ENCODE data around the gene ANKRD39.
"Not testable (repeated sequence)": the region's sequence is repeated elsewhere in the genome, so short reads cannot be mapped to it uniquely, and the experiment has no call there.

Gene ANKRD39

DNA sequence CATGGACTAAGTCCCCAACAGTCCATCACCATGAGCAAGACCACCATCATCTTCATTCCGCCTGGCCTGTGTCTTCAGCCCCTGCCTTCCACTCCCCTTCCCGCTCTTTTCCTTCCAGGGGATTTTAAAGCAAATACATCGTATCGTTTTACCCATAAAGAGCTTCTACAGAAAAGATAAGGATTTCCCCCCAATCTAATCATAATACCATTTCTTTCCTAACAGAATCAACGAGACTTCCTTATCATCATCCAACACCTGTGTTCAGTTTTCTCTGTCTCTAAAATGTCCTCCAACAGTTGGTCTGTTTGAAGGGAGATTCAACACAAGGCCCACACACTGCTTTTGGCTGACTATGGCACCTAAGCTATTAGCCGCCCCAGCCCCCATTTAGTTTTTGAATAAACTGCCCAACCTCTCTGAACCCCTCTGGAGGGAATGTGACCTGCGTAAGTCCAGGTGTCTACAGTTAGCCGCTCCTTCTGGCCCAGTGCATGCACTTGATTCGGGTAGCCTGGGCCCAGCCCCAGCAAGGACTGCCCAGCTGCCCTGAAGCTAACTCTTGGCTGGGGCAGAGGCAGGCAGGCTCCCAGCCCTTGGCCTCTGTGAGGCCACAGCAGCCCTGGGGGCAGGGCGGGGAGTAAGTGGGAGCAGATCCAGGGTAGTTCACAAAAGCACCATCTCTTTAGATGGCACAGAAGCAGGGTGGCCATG, 37.4 kb upstream of the ANKRD39 start:
- Histone ChIP-seq H3K4me3 (ENCODE audit: low read length in 2 of 2) (no peak overlapping the region), H3K9me3 (ENCODE audit: control insufficient read depth in 2 of 2, low read length in 2 of 2) (no peaks in the 10 kb centered on the region), H3K9ac (ENCODE audit: low read length in 2 of 2) (peak overlapping the region in 1 of 2 donors; percentile 47), H3K4me1 (ENCODE audit: control insufficient read depth, insufficient read depth, low read length) (peaks cover 41% of the 10 kb centered on the region), H3K36me3 (ENCODE audit: control insufficient read depth in 2 of 2, insufficient read depth in 2 of 2, low read length in 2 of 2) (no peaks in the 10 kb centered on the region), H3K27ac (ENCODE audit: low read length) (peak overlapping the region; percentile 69), H3K27me3 (ENCODE audit: control insufficient read depth in 1 of 2, insufficient read depth in 2 of 2, low read length in 2 of 2) (no peaks in the 10 kb centered on the region)

DNA sequence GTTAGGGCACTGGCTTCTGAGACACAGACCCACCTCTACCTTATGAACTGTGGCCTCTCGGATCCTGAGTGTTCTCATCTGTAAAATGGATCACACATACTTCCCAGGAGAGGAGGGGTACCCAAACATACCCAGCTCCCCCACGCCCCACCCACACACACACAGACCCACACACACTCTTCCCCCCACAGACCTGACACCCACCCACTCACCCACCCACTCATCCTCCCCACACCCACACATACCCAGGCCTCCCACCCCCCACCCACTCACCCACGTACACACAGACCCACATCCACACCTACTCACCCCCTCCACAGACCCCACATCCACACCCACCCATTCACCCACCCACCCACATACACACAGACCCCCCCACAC, 36.3 kb upstream of the ANKRD39 start:
- H3K4me3 ChIP-seq (ENCODE audit: low read length in 2 of 2) = no peak overlapping the region
- no peaks in the 10 kb centered on the region for H3K9me3 ChIP-seq (ENCODE audit: control insufficient read depth in 2 of 2, low read length in 2 of 2)
- H3K4me1 ChIP-seq (ENCODE audit: control insufficient read depth, insufficient read depth, low read length) = peaks cover 38% of the 10 kb centered on the region
- H3K27me3 ChIP-seq (ENCODE audit: control insufficient read depth in 1 of 2, insufficient read depth in 2 of 2, low read length in 2 of 2) = no peaks in the 10 kb centered on the region
- no peak overlapping the region for H3K27ac ChIP-seq (ENCODE audit: low read length)
- no peak overlapping the region for H3K9ac ChIP-seq (ENCODE audit: low read length in 2 of 2)
- H3K36me3 ChIP-seq (ENCODE audit: control insufficient read depth in 2 of 2, insufficient read depth in 2 of 2, low read length in 2 of 2) = no peaks in the 10 kb centered on the region

DNA sequence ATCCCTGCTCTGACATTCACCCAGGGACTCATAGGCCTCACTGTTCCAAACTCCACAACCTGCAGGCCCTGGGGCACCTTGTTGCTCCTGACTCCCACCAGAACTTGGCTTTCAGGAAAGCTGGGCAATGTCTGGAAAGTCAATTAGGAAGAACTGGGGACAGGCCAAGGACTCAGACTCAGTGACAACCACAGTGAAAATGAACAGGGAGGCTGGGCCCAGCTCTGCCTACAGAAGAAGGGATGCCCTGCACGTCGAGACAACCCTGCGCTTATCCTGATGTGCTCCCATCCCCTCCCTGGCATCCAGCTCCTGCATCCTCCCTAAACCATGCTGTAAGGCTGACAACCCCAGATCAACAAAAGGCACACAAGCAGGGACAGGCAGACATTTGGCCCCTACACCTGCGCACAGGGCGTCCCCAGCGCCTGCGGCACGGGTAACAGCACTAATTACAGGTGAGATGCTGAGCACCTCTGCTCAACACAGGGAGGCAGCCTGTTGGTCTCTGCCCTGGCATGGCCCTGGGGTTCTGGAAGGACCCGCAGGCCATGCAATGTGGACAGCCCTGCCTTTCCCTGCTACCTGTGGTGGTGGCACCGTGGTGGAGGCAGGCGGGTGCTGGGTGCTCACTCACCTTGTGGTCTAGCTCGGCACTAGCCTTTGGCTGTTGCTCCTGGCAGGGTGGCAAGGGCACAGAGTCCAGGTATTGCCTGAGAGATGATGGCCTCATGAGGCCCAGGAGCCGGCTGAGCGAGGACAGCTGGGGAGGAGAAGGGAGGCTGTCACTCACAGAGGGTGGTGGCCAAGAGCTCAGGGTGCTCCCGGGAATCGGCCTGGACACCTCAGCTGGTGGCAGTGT, 35.7 kb upstream of the ANKRD39 start:
- no peak overlapping the region for H3K9ac ChIP-seq (ENCODE audit: low read length in 2 of 2)
- H3K27me3 ChIP-seq (ENCODE audit: control insufficient read depth in 1 of 2, insufficient read depth in 2 of 2, low read length in 2 of 2) = no peaks in the 10 kb centered on the region
- peaks cover 38% of the 10 kb centered on the region for H3K4me1 ChIP-seq (ENCODE audit: control insufficient read depth, insufficient read depth, low read length)
- H3K27ac ChIP-seq (ENCODE audit: low read length) = no peak overlapping the region
- no peak overlapping the region for H3K4me3 ChIP-seq (ENCODE audit: low read length in 2 of 2)
- no peaks in the 10 kb centered on the region for H3K9me3 ChIP-seq (ENCODE audit: control insufficient read depth in 2 of 2, low read length in 2 of 2)
- H3K36me3 ChIP-seq (ENCODE audit: control insufficient read depth in 2 of 2, insufficient read depth in 2 of 2, low read length in 2 of 2) = no peaks in the 10 kb centered on the region

DNA sequence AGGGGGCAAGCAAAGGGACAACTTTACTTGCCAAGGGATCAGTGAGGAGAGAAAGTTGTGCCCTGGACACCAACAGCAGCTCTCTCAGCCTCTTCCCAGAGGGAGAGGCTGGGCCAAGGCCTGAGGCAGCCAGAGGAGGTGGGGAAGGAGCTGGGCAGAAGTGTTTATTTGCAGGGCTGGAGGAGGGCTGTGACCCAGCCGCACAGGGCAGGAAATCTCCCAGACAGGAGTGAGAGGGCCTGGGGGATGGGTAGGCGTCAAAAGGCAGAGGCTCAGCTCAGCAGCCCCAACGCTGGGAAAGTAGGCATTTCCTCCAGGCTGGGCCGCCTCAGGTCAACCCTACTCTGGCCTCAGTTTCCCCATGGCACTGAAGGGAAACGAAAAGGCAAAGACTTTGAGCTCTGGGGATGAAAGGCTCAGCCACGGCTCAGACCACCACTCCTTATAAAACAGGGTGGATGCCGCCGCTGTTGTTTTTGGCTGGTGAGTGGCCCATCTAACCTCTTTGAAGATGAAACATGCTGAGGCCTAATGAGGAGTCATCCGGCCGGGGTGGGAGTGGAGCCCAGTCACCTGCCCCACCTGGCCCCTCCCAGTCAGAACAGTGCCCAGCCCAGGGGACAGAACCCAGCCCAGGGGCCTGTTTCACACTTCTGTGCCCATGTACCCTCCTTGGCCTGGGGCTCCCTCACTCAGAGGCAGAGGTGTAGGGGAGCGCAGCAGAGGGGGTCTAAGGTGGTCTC, 33.9 kb upstream of the ANKRD39 start:
- Histone ChIP-seq H3K4me3 (ENCODE audit: low read length in 2 of 2) (no peak overlapping the region), H3K9me3 (ENCODE audit: control insufficient read depth in 2 of 2, low read length in 2 of 2) (no peaks in the 10 kb centered on the region), H3K9ac (ENCODE audit: low read length in 2 of 2) (peak overlapping the region in 1 of 2 donors; percentile 42), H3K4me1 (ENCODE audit: control insufficient read depth, insufficient read depth, low read length) (peaks cover 52% of the 10 kb centered on the region), H3K27me3 (ENCODE audit: control insufficient read depth in 1 of 2, insufficient read depth in 2 of 2, low read length in 2 of 2) (no peaks in the 10 kb centered on the region), H3K36me3 (ENCODE audit: control insufficient read depth in 2 of 2, insufficient read depth in 2 of 2, low read length in 2 of 2) (no peaks in the 10 kb centered on the region), H3K27ac (ENCODE audit: low read length) (no peak overlapping the region)

DNA sequence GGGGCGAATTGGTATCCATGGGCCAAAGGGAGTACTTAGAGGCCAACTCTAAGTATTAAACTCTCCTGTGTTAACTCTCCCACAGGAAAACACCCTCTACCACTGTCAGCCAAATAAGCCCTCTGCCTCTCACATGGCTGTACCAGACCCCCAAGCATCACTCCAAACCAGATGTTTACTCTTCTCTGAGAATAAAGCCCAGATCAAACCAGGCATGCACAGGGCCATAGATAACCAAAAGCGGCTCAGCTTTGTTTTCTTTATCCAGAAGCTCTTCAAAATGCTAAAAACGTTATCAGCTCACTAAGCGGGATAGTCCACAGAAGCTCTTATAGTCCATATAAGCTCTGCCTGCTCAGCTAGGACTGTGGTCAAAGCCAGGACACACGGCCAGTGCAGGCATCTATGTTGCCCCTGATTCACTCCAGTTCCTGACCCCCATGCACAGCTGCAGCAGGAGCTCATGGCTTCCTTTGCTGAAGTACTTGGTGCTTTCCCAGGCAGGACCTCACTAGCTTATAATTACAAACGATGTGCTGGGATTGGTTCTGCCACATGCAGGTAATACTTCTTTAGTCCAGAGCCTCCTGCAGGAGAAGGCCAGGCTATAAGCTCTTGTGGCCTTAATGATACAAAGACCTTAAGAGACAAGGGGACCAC, 33.0 kb upstream of the ANKRD39 start:
- H3K4me1 ChIP-seq (ENCODE audit: control insufficient read depth, insufficient read depth, low read length) = peaks cover 51% of the 10 kb centered on the region
- no peaks in the 10 kb centered on the region for H3K27me3 ChIP-seq (ENCODE audit: control insufficient read depth in 1 of 2, insufficient read depth in 2 of 2, low read length in 2 of 2)
- no peak overlapping the region for H3K27ac ChIP-seq (ENCODE audit: low read length)
- no peaks in the 10 kb centered on the region for H3K36me3 ChIP-seq (ENCODE audit: control insufficient read depth in 2 of 2, insufficient read depth in 2 of 2, low read length in 2 of 2)
- no peaks in the 10 kb centered on the region for H3K9me3 ChIP-seq (ENCODE audit: control insufficient read depth in 2 of 2, low read length in 2 of 2)
- H3K4me3 ChIP-seq (ENCODE audit: low read length in 2 of 2) = no peak overlapping the region
- H3K9ac ChIP-seq (ENCODE audit: low read length in 2 of 2) = no peak overlapping the region

DNA sequence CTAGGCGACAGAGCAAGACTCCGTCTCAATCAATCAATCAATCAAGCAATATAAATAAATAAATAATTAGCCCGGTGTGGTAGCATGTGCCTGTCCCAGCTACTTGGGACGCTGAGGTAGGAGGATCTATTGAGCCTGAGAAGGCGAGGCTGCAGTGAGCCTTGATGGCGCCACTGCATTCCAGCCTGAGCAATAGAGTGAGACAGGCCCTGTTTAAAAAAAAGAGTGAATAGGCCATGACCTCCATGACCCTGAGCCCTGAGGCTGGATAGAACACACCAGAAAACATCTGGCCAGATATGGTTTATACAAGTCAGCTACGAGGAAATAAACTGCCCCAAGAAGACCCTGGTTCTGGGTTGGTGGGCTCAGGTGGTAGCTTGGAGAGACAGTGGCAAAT, 32.4 kb upstream of the ANKRD39 start:
- no peak overlapping the region for H3K9ac ChIP-seq (ENCODE audit: low read length in 2 of 2)
- H3K36me3 ChIP-seq (ENCODE audit: control insufficient read depth in 2 of 2, insufficient read depth in 2 of 2, low read length in 2 of 2) = no peaks in the 10 kb centered on the region
- no peak overlapping the region for H3K4me3 ChIP-seq (ENCODE audit: low read length in 2 of 2)
- H3K27ac ChIP-seq (ENCODE audit: low read length) = no peak overlapping the region
- no peaks in the 10 kb centered on the region for H3K9me3 ChIP-seq (ENCODE audit: control insufficient read depth in 2 of 2, low read length in 2 of 2)
- H3K27me3 ChIP-seq (ENCODE audit: control insufficient read depth in 1 of 2, insufficient read depth in 2 of 2, low read length in 2 of 2) = no peaks in the 10 kb centered on the region
- peaks cover 45% of the 10 kb centered on the region for H3K4me1 ChIP-seq (ENCODE audit: control insufficient read depth, insufficient read depth, low read length)

DNA sequence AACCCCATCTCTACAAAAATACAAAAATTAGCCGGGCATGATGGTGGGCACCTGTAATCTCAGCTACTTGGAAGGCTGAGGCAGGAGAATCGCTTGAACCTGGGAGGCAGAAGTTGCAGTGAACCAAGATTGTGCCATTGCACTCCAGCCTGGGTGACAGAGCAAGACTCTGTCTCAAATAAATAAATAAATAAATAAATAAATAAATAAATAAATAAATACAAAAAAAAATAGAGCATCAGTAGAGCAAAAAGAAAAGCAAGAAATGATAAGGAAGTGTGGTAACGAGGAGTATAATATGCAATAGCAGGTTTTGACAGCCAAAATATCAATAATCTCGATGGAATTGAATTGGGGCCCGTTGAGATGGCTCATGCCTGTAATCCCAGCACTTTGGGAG, 31.7 kb upstream of the ANKRD39 start:
- H3K9me3 ChIP-seq (ENCODE audit: control insufficient read depth in 2 of 2, low read length in 2 of 2); H3K36me3 ChIP-seq (ENCODE audit: control insufficient read depth in 2 of 2, insufficient read depth in 2 of 2, low read length in 2 of 2); H3K9ac ChIP-seq (ENCODE audit: low read length in 2 of 2); H3K27ac ChIP-seq (ENCODE audit: low read length); H3K27me3 ChIP-seq (ENCODE audit: control insufficient read depth in 1 of 2, insufficient read depth in 2 of 2, low read length in 2 of 2); H3K4me3 ChIP-seq (ENCODE audit: low read length in 2 of 2): not testable (repeated sequence)
- peaks cover 45% of the 10 kb centered on the region for H3K4me1 ChIP-seq (ENCODE audit: control insufficient read depth, insufficient read depth, low read length)

DNA sequence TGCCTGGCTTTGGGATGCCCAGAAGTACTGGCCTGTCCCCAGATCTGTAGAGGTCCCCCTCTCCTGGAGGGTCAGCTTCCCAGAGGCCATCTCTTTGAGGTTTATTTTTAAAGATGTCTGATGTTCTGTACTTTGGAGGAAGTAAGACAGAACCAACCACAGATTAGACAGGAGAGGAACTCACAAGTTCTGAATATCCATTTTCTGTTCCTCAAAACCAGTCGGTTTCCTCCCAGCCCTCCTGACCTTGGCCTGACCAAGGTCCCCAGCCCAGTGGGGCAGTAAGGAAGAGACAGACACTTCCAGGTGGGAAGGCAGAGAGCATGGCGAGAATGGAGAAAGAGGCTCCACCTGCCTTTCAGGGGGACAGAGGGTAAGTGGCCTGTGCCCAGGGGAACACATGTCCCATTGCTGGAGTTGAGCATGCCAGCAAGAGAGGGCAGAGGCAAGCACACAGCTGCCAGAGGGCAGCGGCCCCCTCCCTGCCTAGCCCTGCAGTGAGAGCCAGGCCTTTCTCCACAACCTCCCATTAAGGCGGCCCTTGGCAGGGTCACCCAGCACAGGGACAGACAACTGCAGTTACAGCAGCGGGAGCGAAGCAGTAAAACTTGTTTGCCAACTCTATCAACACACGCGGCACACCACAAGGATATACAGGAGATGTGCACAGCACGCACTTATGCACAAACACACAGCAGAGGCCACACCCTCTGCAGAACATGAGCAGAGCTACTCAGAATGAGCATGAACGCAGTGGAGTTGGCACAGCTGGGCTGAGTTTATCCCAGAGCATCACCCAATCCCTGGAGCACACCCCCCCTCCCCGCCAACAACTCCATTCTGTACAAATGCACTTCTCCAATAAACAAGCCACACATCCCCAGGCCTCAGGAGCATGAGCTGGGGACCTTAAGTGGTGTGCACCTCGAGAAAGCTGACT, 30.5 kb upstream of the ANKRD39 start:
- Histone ChIP-seq H3K27me3 (ENCODE audit: control insufficient read depth in 1 of 2, insufficient read depth in 2 of 2, low read length in 2 of 2) (no peaks in the 10 kb centered on the region), H3K27ac (ENCODE audit: low read length) (peak overlapping the region; percentile 93), H3K9ac (ENCODE audit: low read length in 2 of 2) (peak overlapping the region; percentile 47 to 75), H3K36me3 (ENCODE audit: control insufficient read depth in 2 of 2, insufficient read depth in 2 of 2, low read length in 2 of 2) (no peaks in the 10 kb centered on the region), H3K4me3 (ENCODE audit: low read length in 2 of 2) (peak overlapping the region; percentile 12 to 63), H3K9me3 (ENCODE audit: control insufficient read depth in 2 of 2, low read length in 2 of 2) (no peaks in the 10 kb centered on the region), H3K4me1 (ENCODE audit: control insufficient read depth, insufficient read depth, low read length) (peaks cover 48% of the 10 kb centered on the region)

DNA sequence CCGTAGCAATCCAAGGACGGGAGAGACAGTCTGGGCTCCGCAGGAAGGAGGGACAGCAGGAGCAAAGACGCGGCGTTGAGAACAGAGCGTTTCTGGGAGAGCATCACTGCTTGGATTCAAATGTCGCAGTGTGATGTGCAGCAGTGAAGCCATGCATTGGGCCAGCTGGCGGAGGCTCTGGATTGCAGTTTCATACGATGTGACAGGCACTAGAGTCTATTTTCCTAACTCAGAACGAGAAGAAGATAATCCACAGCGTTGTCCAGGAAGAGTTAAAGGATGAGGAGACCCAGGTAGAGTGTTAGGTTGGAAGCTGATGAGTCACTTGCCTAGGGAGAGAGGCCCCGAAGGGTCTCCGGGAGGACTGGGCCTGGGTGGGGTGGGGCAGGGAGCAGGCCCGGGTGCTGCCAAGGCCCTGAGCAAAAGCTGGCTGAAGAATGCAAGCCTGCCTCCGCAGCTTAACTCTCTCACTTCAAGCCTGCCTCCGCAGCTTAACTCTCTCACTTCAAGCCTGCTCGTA, 29.7 kb upstream of the ANKRD39 start:
- peak overlapping the region; percentile 12 to 63 for H3K4me3 ChIP-seq (ENCODE audit: low read length in 2 of 2)
- H3K9ac ChIP-seq (ENCODE audit: low read length in 2 of 2) = peak overlapping the region; percentile 47 to 75
- H3K4me1 ChIP-seq (ENCODE audit: control insufficient read depth, insufficient read depth, low read length) = peaks cover 49% of the 10 kb centered on the region
- H3K27me3 ChIP-seq (ENCODE audit: control insufficient read depth in 1 of 2, insufficient read depth in 2 of 2, low read length in 2 of 2) = no peaks in the 10 kb centered on the region
- no peaks in the 10 kb centered on the region for H3K9me3 ChIP-seq (ENCODE audit: control insufficient read depth in 2 of 2, low read length in 2 of 2)
- peak overlapping the region; percentile 93 for H3K27ac ChIP-seq (ENCODE audit: low read length)
- H3K36me3 ChIP-seq (ENCODE audit: control insufficient read depth in 2 of 2, insufficient read depth in 2 of 2, low read length in 2 of 2) = no peaks in the 10 kb centered on the region
